ENCODE data around the gene LRBA.

DNA sequence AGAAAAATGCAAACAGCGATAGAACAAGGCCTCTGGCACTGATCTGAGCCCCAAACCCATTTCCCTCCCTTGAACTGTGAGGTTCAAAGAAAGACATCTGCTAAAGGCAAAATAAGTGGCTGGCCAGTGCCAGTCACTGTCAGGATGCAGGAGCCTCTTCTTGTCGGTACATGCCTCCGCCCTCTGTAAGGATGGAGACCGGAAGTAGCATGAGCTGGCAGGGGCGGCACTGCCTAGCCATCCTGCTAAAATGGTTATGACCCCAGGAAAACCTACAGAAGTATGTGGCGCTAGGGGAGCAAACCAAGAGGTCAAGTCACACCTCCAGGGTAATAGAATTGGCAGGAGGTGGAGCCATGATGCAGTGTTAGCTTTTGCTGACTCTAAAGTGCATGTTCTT is 756.5 kb downstream of the LRBA start:
- TF ChIP-seq, protein P1, sequence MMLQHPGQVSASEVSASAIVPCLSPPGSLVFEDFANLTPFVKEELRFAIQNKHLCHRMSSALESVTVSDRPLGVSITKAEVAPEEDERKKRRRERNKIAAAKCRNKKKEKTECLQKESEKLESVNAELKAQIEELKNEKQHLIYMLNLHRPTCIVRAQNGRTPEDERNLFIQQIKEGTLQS (IDR thresholded peaks at IDR 0.05) = no peak
- TF ChIP-seq, protein P2, sequence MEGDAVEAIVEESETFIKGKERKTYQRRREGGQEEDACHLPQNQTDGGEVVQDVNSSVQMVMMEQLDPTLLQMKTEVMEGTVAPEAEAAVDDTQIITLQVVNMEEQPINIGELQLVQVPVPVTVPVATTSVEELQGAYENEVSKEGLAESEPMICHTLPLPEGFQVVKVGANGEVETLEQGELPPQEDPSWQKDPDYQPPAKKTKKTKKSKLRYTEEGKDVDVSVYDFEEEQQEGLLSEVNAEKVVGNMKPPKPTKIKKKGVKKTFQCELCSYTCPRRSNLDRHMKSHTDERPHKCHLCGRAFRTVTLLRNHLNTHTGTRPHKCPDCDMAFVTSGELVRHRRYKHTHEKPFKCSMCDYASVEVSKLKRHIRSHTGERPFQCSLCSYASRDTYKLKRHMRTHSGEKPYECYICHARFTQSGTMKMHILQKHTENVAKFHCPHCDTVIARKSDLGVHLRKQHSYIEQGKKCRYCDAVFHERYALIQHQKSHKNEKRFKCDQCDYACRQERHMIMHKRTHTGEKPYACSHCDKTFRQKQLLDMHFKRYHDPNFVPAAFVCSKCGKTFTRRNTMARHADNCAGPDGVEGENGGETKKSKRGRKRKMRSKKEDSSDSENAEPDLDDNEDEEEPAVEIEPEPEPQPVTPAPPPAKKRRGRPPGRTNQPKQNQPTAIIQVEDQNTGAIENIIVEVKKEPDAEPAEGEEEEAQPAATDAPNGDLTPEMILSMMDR (IDR thresholded peaks at IDR 0.05; ENCODE audit: low read depth, low read length, missing input control) = no peak

Data from liver (tissue), 3 donors.